SK-N-SH (cell line): ENCODE results near the gene NUP42. TPM values are rescaled to one million over a fixed set of nuclear protein-coding genes. Genes with fewer than 3 reads are reported as not detected.
A peak's percentile ranks its signal among the peaks of the same experiment; 100 is the strongest.

Source experiments
- CTCF ChIA-PET: fragments of 300-600, 350-600 bp; formaldehyde crosslinking; extraction: SDS; loops from one replicate; lab custom pipeline; 2021; lab: Yijun Ruan, JAX
- POLR2A ChIA-PET: fragments of 350-600 bp; sonication (Branson Sonifier 250); formaldehyde crosslinking; extraction: SDS; loops from one replicate; lab custom pipeline; 2020; ENCODE audit warnings: antibody characterized with exemption, inconsistent platforms; lab: Yijun Ruan, JAX
- DNase-seq: peaks from one replicate; pipeline ENCODE4 v3.0.0; 2012
- H2AFZ ChIP-seq: fragments of 200-600 bp; sonication (generic); 2 replicates; pipeline ENCODE4 v1.8.1; 2016; ENCODE audit warnings: antibody characterized with exemption, mild to moderate bottlenecking, low read depth
- H3F3A ChIP-seq: fragments of 200-600 bp; sonication (generic); replicated peaks from 2 replicates; pipeline ENCODE3; 2016; ENCODE audit warnings: antibody characterized with exemption, mild to moderate bottlenecking; ENCODE audit not compliant: insufficient read depth
- H3K27ac ChIP-seq, 2 experiments: fragments of 200-500 bp in 1 of 2; fragments of 200-600 bp in 1 of 2; sonication (Bioruptor generic) in 1 of 2; sonication (generic), shearing (Covaris generic) in 1 of 2; 2 replicates each; pipeline versions ENCODE4 v1.5.1 to v1.6.1; 2014 to 2016; ENCODE audit warnings: low read depth in 2 of 2, inconsistent platforms in 1 of 2, low read length in 1 of 2, mild to moderate bottlenecking in 1 of 2, mixed read lengths in 1 of 2
- H3K27me3 ChIP-seq: fragments of 200-600 bp; sonication (generic), shearing (Covaris generic); 2 replicates; pipeline ENCODE4 v1.6.1; 2016; ENCODE audit warnings: mixed run types; ENCODE audit not compliant: insufficient read depth
- H3K36me3 ChIP-seq, 2 experiments: fragments of 200-500 bp in 1 of 2; fragments of 200-600 bp in 1 of 2; sonication (Bioruptor generic) in 1 of 2; sonication (generic) in 1 of 2; replicated peaks in 1 of 2; 2 replicates each; pipeline versions ENCODE3 to v1.5.1; 2014 to 2016; ENCODE audit warnings: low read length in 1 of 2, mild to moderate bottlenecking in 1 of 2; ENCODE audit not compliant: insufficient read depth in 2 of 2, control insufficient read depth in 1 of 2
- H3K4me1 ChIP-seq, 2 experiments: fragments of 200-500 bp in 1 of 2; fragments of 200-600 bp in 1 of 2; sonication (Bioruptor generic) in 1 of 2; sonication (generic), shearing (Covaris generic) in 1 of 2; 2 replicates each; pipeline versions ENCODE4 v1.5.1 to v1.6.1; 2014 to 2016; ENCODE audit warnings: low read depth in 1 of 2, low read length in 1 of 2, mixed run types in 1 of 2; ENCODE audit not compliant: insufficient read depth in 2 of 2, control insufficient read depth in 1 of 2
- H3K4me2 ChIP-seq: fragments of 200-600 bp; sonication (generic), shearing (Covaris generic); 2 replicates; pipeline ENCODE4 v1.6.1; 2017; ENCODE audit warnings: mixed run types
- H3K4me3 ChIP-seq, 2 experiments: fragments of 200-500 bp in 1 of 2; fragments of 200-600 bp in 1 of 2; sonication (Bioruptor generic) in 1 of 2; sonication (generic), shearing (Covaris generic) in 1 of 2; 2 replicates each; pipeline versions ENCODE4 v1.5.1 to v1.8.1; 2014 to 2016; ENCODE audit warnings: low read depth in 2 of 2, inconsistent platforms in 1 of 2, low read length in 1 of 2, mild to moderate bottlenecking in 1 of 2, mixed read lengths in 1 of 2, moderate library complexity in 1 of 2
- H3K79me2 ChIP-seq: fragments of 200-600 bp; sonication (generic); 2 replicates; pipeline ENCODE4 v1.8.1; 2017; ENCODE audit warnings: mild to moderate bottlenecking; ENCODE audit not compliant: insufficient read depth
- H3K9ac ChIP-seq: fragments of 200-600 bp; sonication (generic); 2 replicates; pipeline ENCODE4 v1.6.1; 2017; ENCODE audit warnings: mixed run types
- H3K9me2 ChIP-seq: fragments of 200-600 bp; sonication (generic); 2 replicates; pipeline ENCODE4 v1.6.1; 2017; ENCODE audit warnings: mixed run types
- H3K9me3 ChIP-seq: fragments of 200-600 bp; sonication (generic); 2 replicates; pipeline ENCODE4 v1.6.1; 2017; ENCODE audit warnings: mixed run types, mild to moderate bottlenecking, moderate library complexity
- H4K20me1 ChIP-seq: fragments of 200-600 bp; sonication (generic); 2 replicates; pipeline ENCODE4 v1.6.1; 2017; ENCODE audit warnings: mild to moderate bottlenecking, mixed run types; ENCODE audit not compliant: insufficient read depth
- CHD2 ChIP-seq: fragments of 150-350 bp; IDR thresholded peaks from 2 replicates; pipeline ENCODE4 v1.6.1; 2018; ENCODE audit warnings: low read length; ENCODE audit not compliant: partially characterized antibody
- CTCF ChIP-seq: fragments of 200-600 bp; sonication (generic); IDR thresholded peaks from 2 replicates; pipeline ENCODE4 v1.6.1; 2017; ENCODE audit warnings: antibody characterized with exemption, mild to moderate bottlenecking, moderate library complexity
- ELF1 ChIP-seq: IDR thresholded peaks from 2 replicates; pipeline ENCODE4 v1.4.0; 2012
- EP300 ChIP-seq, 2 experiments: IDR thresholded peaks; 2 replicates each; pipeline versions ENCODE4 v1.4.0 to v1.6.1; 2012; ENCODE audit warnings: borderline replicate concordance in 1 of 2, low read depth in 1 of 2, low read length in 1 of 2
- EZH2phosphoT487 ChIP-seq: fragments of 200-600 bp; sonication (generic); IDR thresholded peaks from 2 replicates; pipeline ENCODE4 v1.6.1; 2017; ENCODE audit warnings: low read depth, mixed run types, mild to moderate bottlenecking, antibody characterized with exemption, moderate library complexity, borderline replicate concordance
- FOSL2 ChIP-seq: IDR thresholded peaks from 2 replicates; pipeline ENCODE4 v1.4.0; 2012; ENCODE audit warnings: low read depth, mild to moderate bottlenecking, moderate library complexity, borderline replicate concordance
- JUND ChIP-seq: IDR thresholded peaks from 2 replicates; pipeline ENCODE4 v1.4.0; 2012
- MAX ChIP-seq: IDR thresholded peaks from 2 replicates; pipeline ENCODE4 v1.4.0; 2012; ENCODE audit warnings: low read depth
- MXI1 ChIP-seq: IDR thresholded peaks from 2 replicates; pipeline ENCODE4 v1.6.1; 2012; ENCODE audit warnings: mild to moderate bottlenecking, low read depth, low read length, improper control_type of control experiment
- NFIC ChIP-seq: IDR thresholded peaks from 2 replicates; pipeline ENCODE4 v1.4.0; 2012; ENCODE audit warnings: borderline replicate concordance
- PBX3 ChIP-seq: IDR thresholded peaks from 2 replicates; pipeline ENCODE4; 2012
- POLR2AphosphoS5 ChIP-seq: IDR thresholded peaks from 2 replicates; pipeline ENCODE4 v1.6.1; 2012; ENCODE audit warnings: low read depth, low read length
- RCOR1 ChIP-seq: fragments of 150-350 bp; IDR thresholded peaks from 2 replicates; pipeline ENCODE4 v1.6.1; 2017; ENCODE audit warnings: antibody characterized with exemption, low read length
- RFX5 ChIP-seq: IDR thresholded peaks from 2 replicates; pipeline ENCODE4 v1.6.1; 2012; ENCODE audit warnings: mild to moderate bottlenecking, improper control_type of control experiment, low read length
- RXRA ChIP-seq: IDR thresholded peaks from 2 replicates; pipeline ENCODE4 v1.4.0; 2012; ENCODE audit warnings: low read depth, mild to moderate bottlenecking, borderline replicate concordance
- SIN3A ChIP-seq: IDR thresholded peaks from 2 replicates; pipeline ENCODE4 v1.6.1; 2012; ENCODE audit warnings: low read depth, mild to moderate bottlenecking, low read length, moderate library complexity, borderline replicate concordance
- TAF1 ChIP-seq: IDR thresholded peaks from 2 replicates; pipeline ENCODE4 v1.6.1; 2012; ENCODE audit warnings: low read depth, mild to moderate bottlenecking, low read length, moderate library complexity, borderline replicate concordance
- TCF12 ChIP-seq: IDR thresholded peaks from 2 replicates; pipeline ENCODE4 v1.4.0; 2012
- TEAD4 ChIP-seq: IDR thresholded peaks from 2 replicates; pipeline ENCODE4 v1.4.0; 2012; ENCODE audit warnings: mild to moderate bottlenecking, borderline replicate concordance; ENCODE audit not compliant: insufficient read depth
- USF1 ChIP-seq: IDR thresholded peaks from 2 replicates; pipeline ENCODE4 v1.4.0; 2012; ENCODE audit warnings: low read depth, borderline replicate concordance
- USF2 ChIP-seq: fragments of 150-350 bp; IDR thresholded peaks from 2 replicates; pipeline ENCODE4 v1.6.1; 2017; ENCODE audit warnings: antibody characterized with exemption, low read length, low read depth, borderline replicate concordance
- YY1 ChIP-seq: IDR thresholded peaks from 2 replicates; pipeline ENCODE4 v1.4.0; 2012; ENCODE audit warnings: low read depth, mild to moderate bottlenecking
- ZBTB33 ChIP-seq: IDR thresholded peaks from 2 replicates; pipeline ENCODE4 v1.4.0; 2012; ENCODE audit warnings: low read depth, borderline replicate concordance
- WGBS: methylation state at CpG from one replicate; pipeline ENCODE4 v1.1.6; 2017; ENCODE audit warnings: low lambda C conversion rate; 5-methylcytosine and 5-hydroxymethylcytosine counted together
- polyA plus RNA-seq, 3 experiments: library from polyadenylated mRNA; depleted of rRNA; stranded (reverse); fragments of >200 nt; gene quantifications; 2 replicates each; pipeline ENCODE4 v1.2.3, GENCODE V29; 2012

NUP42 gene
- polyA plus RNA-seq, 1 of the 3 experiments (the other 2 are of a cell fraction): 22.7 TPM

GRCh38 chr7:23246555-23246954 is 64.7 kb downstream of the NUP42 start, which contains the start of gene GPNMB:
TSS of gene GPNMB (plus strand) at chr7:23246775. CDS start at chr7:23246858, 83 bp downstream.
- Histone ChIP-seq H2AFZ (peak within 1 kb of the TSS; percentile 73), H3K9me2 (no peaks in the 10 kb centered on the region), H3K27ac (peak within 1 kb of the TSS; percentile 71 to 89), H3K79me2 (no peaks in the 10 kb centered on the region), H3K9ac (peak within 1 kb of the TSS; percentile 1; the same call in 1 of the 2 replicates), H3K4me1 (peaks cover 6 to 7% of the 10 kb centered on the region in 2 experiments; a peak in 3 of 4 replicates), H3K4me2 (peak within 1 kb of the TSS; percentile 75), H3K4me3 (peak within 1 kb of the TSS; percentile 12 to 33; a peak in 2 of 4 replicates), H3K9me3 (no peaks in the 10 kb centered on the region), H4K20me1 (no peaks in the 10 kb centered on the region), H3K27me3 (no peaks in the 10 kb centered on the region), H3F3A (peaks cover 13% of the 10 kb centered on the region), H3K36me3 (no peaks in the 10 kb centered on the region)
- WGBS: 20% methylated on average over 7 of the region's 7 CpGs
- POLR2A ChIA-PET: no interaction called here
- TF ChIP-seq USF2: peak; percentile 36; the same call in 1 of the 2 replicates
- no peak for TF ChIP-seq YY1
- no peak for TF ChIP-seq EZH2phosphoT487
- peak; percentile 84 for TF ChIP-seq TCF12
- TF ChIP-seq MXI1: no peak
- TF ChIP-seq USF1: peak; percentile 83
- peak; percentile 47; the same call in 1 of the 2 replicates for TF ChIP-seq SIN3A
- no peak for TF ChIP-seq ELF1
- TF ChIP-seq RCOR1: peak; percentile 48; the same call in 1 of the 2 replicates
- TF ChIP-seq ZBTB33: no peak
- peak in 1 of 2 experiments; percentile 13; a peak in 1 of 4 replicates for TF ChIP-seq EP300 (IDR thresholded peaks at IDR 0.05; ENCODE audit: borderline replicate concordance in 1 of 2, low read depth in 1 of 2, low read length in 1 of 2)
- TF ChIP-seq RFX5: no peak
- TF ChIP-seq JUND: peak; percentile 69
- TF ChIP-seq PBX3: 0 out of 2 replicates have a peak, but pooled peaks have one; percentile 11
- 0 out of 2 replicates have a peak, but pooled peaks have one; percentile 12 for TF ChIP-seq TEAD4
- TF ChIP-seq CTCF: no peak
- TF ChIP-seq MAX: peak; percentile 59; the same call in 1 of the 2 replicates
- TF ChIP-seq FOSL2: peak; percentile 66
- TF ChIP-seq RXRA: no peak
- 0 out of 2 replicates have a peak, but pooled peaks have one; percentile 19 for TF ChIP-seq POLR2AphosphoS5
- TF ChIP-seq TAF1: no peak
- peak; percentile 55 for TF ChIP-seq NFIC
- TF ChIP-seq CHD2: no peak
- CTCF ChIA-PET: interaction anchor here (0.5 to 2.4 kb wide), 6 partner anchors 14 to 895 kb away, joined by 3 to 13 read pairs (median 6); no protein-coding TSS in a partner anchor
- peak; percentile 62 for DNase-seq
